ENCODE results near the gene KLK4.

- no peak for TF ChIP-seq TAF1 (IDR thresholded peaks at IDR 0.05; ENCODE audit: low read depth)
- TF ChIP-seq NFIC (IDR thresholded peaks at IDR 0.05): no peak
- no peak for TF ChIP-seq TEAD4 (IDR thresholded peaks at IDR 0.05)
- no peak for TF ChIP-seq CEBPB (IDR thresholded peaks at IDR 0.05)
- no peak for TF ChIP-seq FOXM1 (IDR thresholded peaks at IDR 0.05; ENCODE audit: borderline replicate concordance, low read depth)
- peak; percentile 90 for TF ChIP-seq RAD21 (IDR thresholded peaks at IDR 0.05; ENCODE audit: low read depth)
- no peak for TF ChIP-seq YY1 (IDR thresholded peaks at IDR 0.05; ENCODE audit: low read depth)
- no peak for TF ChIP-seq EP300 (IDR thresholded peaks at IDR 0.05; ENCODE audit: borderline replicate concordance)
- TF ChIP-seq REST (IDR thresholded peaks at IDR 0.05; ENCODE audit: low read depth): no peak
- no peak for TF ChIP-seq EGR1 (IDR thresholded peaks at IDR 0.05)
- TF ChIP-seq ZBTB7A (IDR thresholded peaks at IDR 0.05; ENCODE audit: low read depth): no peak
- no peak for TF ChIP-seq MAX (IDR thresholded peaks at IDR 0.05)
Observed at GRCh38 chr19:50922317-50922853, 11.2 kb upstream of the KLK4 start.

Data from Ishikawa (cell line).